ENCODE data around the gene WNK4.

Gene WNK4

GRCh38 chr17:42841975-42842685 lies 61.7 kb downstream of the WNK4 start:
- DNase-seq, result no peak

GRCh38 chr17:42843358-42843934 lies 63.0 kb downstream of the WNK4 start:
- DNase-seq, result no peak

GRCh38 chr17:42844271-42844670 lies 63.9 kb downstream of the WNK4 start, which contains the start of gene AOC2:
Gene AOC2 (plus strand): TSS chr17:42844580. CDS start chr17:42844627, 47 bp downstream.
- DNase-seq, result no peak

- DNase-seq, result no peak
These were observed 64.5 kb downstream of the WNK4 start for GRCh38 chr17:42844761-42845555.

- DNase-seq, result no peak
These were observed 65.1 kb downstream of the WNK4 start for GRCh38 chr17:42845556-42845917.

GRCh38 chr17:42845918-42846593 lies 65.6 kb downstream of the WNK4 start:
- DNase-seq, result no peak

Data from NCI-H2029 treated with DMSO at 0.1 percent for 48 hours (cell line).